Hepatocyte (in vitro differentiated cells): ENCODE data around the gene HOXD4. TPM values are rescaled to one million over a fixed set of nuclear protein-coding genes. Genes with fewer than 3 reads are reported as not detected.

ENCODE experiments used
- DNase-seq: peaks from one replicate; pipeline ENCODE4 v3.0.0-alpha.2; 2016; ENCODE audit warnings: low spot score
- H2AFZ ChIP-seq: fragments of 200-600 bp; sonication (generic); 2 replicates; pipeline ENCODE4 v1.6.0; 2016; ENCODE audit warnings: antibody characterized with exemption, mild to moderate bottlenecking
- H3K27ac ChIP-seq: fragments of 200-600 bp; sonication (generic); 2 replicates; pipeline ENCODE4 v1.5.1; 2016; ENCODE audit warnings: mild to moderate bottlenecking
- H3K27me3 ChIP-seq: fragments of 200-600 bp; sonication (generic); 2 replicates; pipeline ENCODE4 v1.6.1; 2016
- H3K36me3 ChIP-seq: fragments of 200-600 bp; sonication (generic); replicated peaks from 2 replicates; pipeline ENCODE4 v1.5.1; 2016; ENCODE audit warnings: low read depth; ENCODE audit not compliant: insufficient read depth
- H3K4me1 ChIP-seq: fragments of 200-600 bp; sonication (generic); 2 replicates; pipeline ENCODE4 v1.5.1; 2016; ENCODE audit warnings: mild to moderate bottlenecking, moderate library complexity; ENCODE audit not compliant: insufficient read depth
- H3K4me2 ChIP-seq: fragments of 200-600 bp; sonication (generic); 2 replicates; pipeline ENCODE4 v1.6.0; 2016
- H3K4me3 ChIP-seq: fragments of 200-600 bp; sonication (generic); 2 replicates; pipeline ENCODE4 v1.5.1; 2016; ENCODE audit warnings: mild to moderate bottlenecking
- H3K79me2 ChIP-seq: fragments of 200-600 bp; sonication (generic); 2 replicates; pipeline ENCODE4 v1.6.0; 2017; ENCODE audit warnings: mild to moderate bottlenecking
- H3K9me2 ChIP-seq: fragments of 200-600 bp; sonication (generic); replicated peaks from 2 replicates; pipeline ENCODE4 v1.6.0; 2017; ENCODE audit warnings: mild to moderate bottlenecking; ENCODE audit not compliant: insufficient read depth
- H3K9me3 ChIP-seq: fragments of 200-600 bp; sonication (generic); 2 replicates; pipeline ENCODE4 v1.5.1; 2016; ENCODE audit warnings: low read depth, mild to moderate bottlenecking
- H4K20me1 ChIP-seq: fragments of 200-600 bp; sonication (generic); 2 replicates; pipeline ENCODE4 v1.6.0; 2016; ENCODE audit warnings: mild to moderate bottlenecking; ENCODE audit not compliant: insufficient read depth, poor library complexity, severe bottlenecking
- CTCF ChIP-seq: fragments of 200-600 bp; sonication (generic); IDR thresholded peaks from 2 replicates; pipeline ENCODE4 v1.5.1; 2016; ENCODE audit warnings: antibody characterized with exemption, mild to moderate bottlenecking; ENCODE audit not compliant: poor library complexity
- EZH2 ChIP-seq: fragments of 200-600 bp; sonication (generic); IDR thresholded peaks from 2 replicates; pipeline ENCODE4 v1.6.1; 2016; ENCODE audit warnings: antibody characterized with exemption, mild to moderate bottlenecking, borderline replicate concordance
- EZH2phosphoT487 ChIP-seq: fragments of 200-600 bp; sonication (generic); IDR thresholded peaks from one replicate; pipeline ENCODE4 v1.6.1; 2018; ENCODE audit warnings: antibody characterized with exemption, mild to moderate bottlenecking, low read depth, moderate library complexity; ENCODE audit not compliant: unreplicated experiment, severe bottlenecking
- WGBS: methylation state at CpG from one replicate; pipeline ENCODE4 v1.1.6; 2016; ENCODE audit warnings: low lambda C conversion rate; ENCODE audit errors: missing lambda C conversion rate; 5-methylcytosine and 5-hydroxymethylcytosine counted together
- polyA plus RNA-seq: library from polyadenylated mRNA; unstranded; fragments of >200 nt; fragmentation: Nextera tagmentation; extraction: Ambion mirVana; gene quantifications from 2 replicates; pipeline ENCODE4 v1.2.1, GENCODE V29; 2016
- total RNA-seq: library from RNA; depleted of rRNA; stranded (reverse); fragments of >200 nt; gene quantifications from 2 replicates; pipeline ENCODE4 v1.2.3, GENCODE V29; 2014

HOXD4 gene
- total and polyA plus RNA-seq, 2 experiments from 2014 or later: 0.70 TPM; not detected in 1

- H3K4me2 ChIP-seq: peak overlapping the region; percentile 73
- no peaks in the 10 kb centered on the region for H3K4me1 ChIP-seq
- 35% methylated on average over 40 of the region's 40 CpGs for WGBS
- H3K36me3 ChIP-seq: no peaks in the 10 kb centered on the region
- no peak for DNase-seq
- peaks cover 97% of the 10 kb centered on the region for H3K27me3 ChIP-seq
- H3K79me2 ChIP-seq: peaks cover 67% of the 10 kb centered on the region
- no peaks in the 10 kb centered on the region for H3K9me2 ChIP-seq
- TF ChIP-seq EZH2 (no peak), CTCF (no peak), EZH2phosphoT487 (peak; percentile 44)
- H3K4me3 ChIP-seq: no peak overlapping the region
- H3K27ac ChIP-seq: no peak overlapping the region
- H3K9me3 ChIP-seq: peaks cover 3% of the 10 kb centered on the region
- no peak overlapping the region for H2AFZ ChIP-seq
- peaks cover 69% of the 10 kb centered on the region for H4K20me1 ChIP-seq
These were observed 38.7 kb upstream of the HOXD4 start for GRCh38 chr2:176112375-176113302.

- Histone ChIP-seq H3K4me1 (no peaks in the 10 kb centered on the region), H3K36me3 (no peaks in the 10 kb centered on the region), H3K27ac (no peak overlapping the region), H3K9me2 (no peaks in the 10 kb centered on the region), H3K4me3 (no peak overlapping the region), H2AFZ (no peak overlapping the region), H4K20me1 (peaks cover 71% of the 10 kb centered on the region), H3K79me2 (peaks cover 66% of the 10 kb centered on the region), H3K27me3 (peaks cover 99% of the 10 kb centered on the region), H3K4me2 (peak overlapping the region; percentile 73), H3K9me3 (peaks cover 3% of the 10 kb centered on the region)
- no peak for TF ChIP-seq CTCF
- no peak for TF ChIP-seq EZH2phosphoT487
- TF ChIP-seq EZH2: no peak
- DNase-seq: no peak
- WGBS: 36% methylated on average over 26 of the region's 26 CpGs
These were observed 37.0 kb upstream of the HOXD4 start for GRCh38 chr2:176114120-176114929.

GRCh38 chr2:176114930-176115625 is 36.3 kb upstream of the HOXD4 start:
- H3K27ac ChIP-seq: no peak overlapping the region
- no peak overlapping the region for H3K4me3 ChIP-seq
- 59% methylated on average over 16 of the region's 16 CpGs for WGBS
- H3K27me3 ChIP-seq: peaks cover 99% of the 10 kb centered on the region
- no peaks in the 10 kb centered on the region for H3K4me1 ChIP-seq
- H3K9me2 ChIP-seq: no peaks in the 10 kb centered on the region
- peaks cover 59% of the 10 kb centered on the region for H3K79me2 ChIP-seq
- DNase-seq: no peak
- peaks cover 67% of the 10 kb centered on the region for H4K20me1 ChIP-seq
- peaks cover 3% of the 10 kb centered on the region for H3K9me3 ChIP-seq
- no peak overlapping the region for H2AFZ ChIP-seq
- TF ChIP-seq EZH2 (peak; percentile 51), CTCF (no peak), EZH2phosphoT487 (peak; percentile 79)
- no peaks in the 10 kb centered on the region for H3K36me3 ChIP-seq
- H3K4me2 ChIP-seq: peak overlapping the region; percentile 73
